GM19023 (cell line): ENCODE measurements around the gene UTP14C.
"Not testable (repeated sequence)": the region's sequence is repeated elsewhere in the genome, so short reads cannot be mapped to it uniquely, and the experiment has no call there.

ENCODE experiments used
- ATAC-seq: cut with Tn5 transposase; IDR thresholded peaks from one replicate; pipeline ENCODE4 v1.9.1; 2021; ENCODE audit warnings: mild to moderate bottlenecking, moderate library complexity; ENCODE audit not compliant: unreplicated experiment

The UTP14C gene

DNA sequence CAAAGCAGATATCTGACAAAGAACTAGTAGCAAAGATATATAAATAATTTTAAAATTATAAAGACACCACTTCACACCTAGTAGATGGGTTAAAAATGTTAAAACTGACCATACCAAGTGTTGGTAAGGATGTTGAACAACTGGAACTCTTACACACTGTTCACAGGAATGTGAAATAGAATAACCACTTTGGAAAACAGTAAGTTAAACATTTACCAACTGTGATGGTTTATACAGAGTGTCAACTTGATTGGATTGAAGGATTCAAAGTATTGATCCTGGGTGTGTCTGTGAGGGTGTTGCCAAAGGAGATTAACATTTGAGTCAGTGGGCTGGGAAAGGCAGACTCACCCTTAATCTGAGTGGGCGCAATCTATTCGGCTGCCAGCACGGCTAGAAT lies 19.2 kb downstream of the UTP14C start:
- ATAC-seq: no peak

GRCh38 chr13:52047463-52047862 lies 23.0 kb downstream of the UTP14C start:
- no peak for ATAC-seq

GRCh38 chr13:52048516-52048915 lies 24.0 kb downstream of the UTP14C start:
- no peak for ATAC-seq

DNA sequence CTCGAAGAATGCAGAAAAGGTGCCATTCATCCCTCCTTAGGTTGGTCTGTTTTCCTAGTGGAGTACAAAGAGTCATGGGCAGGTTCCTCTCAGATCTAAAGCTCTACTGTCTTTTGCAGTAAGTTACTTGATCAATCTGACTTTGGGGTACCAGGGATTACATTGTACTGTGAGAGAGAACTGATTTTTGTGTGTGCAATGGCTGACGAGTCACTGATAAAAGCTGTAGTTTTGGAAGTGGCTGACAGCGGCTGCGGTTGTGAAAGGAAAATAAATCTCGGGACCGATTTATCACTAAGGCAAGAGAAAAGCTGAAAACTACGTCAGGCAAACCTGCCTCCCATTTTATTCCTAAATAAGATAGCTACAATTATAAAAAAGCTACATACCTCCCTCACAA lies 26.9 kb downstream of the UTP14C start:
- no peak for ATAC-seq

DNA sequence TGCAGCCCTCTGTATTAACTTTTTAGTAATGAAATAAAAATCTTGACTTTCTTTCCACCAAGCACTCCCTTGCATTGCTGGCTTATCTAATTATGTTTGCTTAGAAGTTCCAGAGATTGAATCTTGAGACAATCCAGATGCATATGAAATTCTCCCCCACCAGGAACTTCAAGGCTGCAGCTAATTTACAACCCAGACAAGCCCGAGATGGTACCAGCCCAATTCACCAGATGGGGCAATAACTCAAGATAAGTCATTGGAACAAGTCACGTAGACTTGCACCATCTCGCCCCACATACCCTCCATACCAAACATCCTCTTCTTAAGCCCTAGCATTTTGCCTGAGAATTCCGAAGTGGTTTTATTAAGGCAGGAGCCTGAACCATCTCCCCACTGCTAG lies 29.0 kb downstream of the UTP14C start:
- ATAC-seq: no peak

GRCh38 chr13:52061064-52061463 lies 36.6 kb downstream of the UTP14C start:
- ATAC-seq: not testable (repeated sequence)

DNA sequence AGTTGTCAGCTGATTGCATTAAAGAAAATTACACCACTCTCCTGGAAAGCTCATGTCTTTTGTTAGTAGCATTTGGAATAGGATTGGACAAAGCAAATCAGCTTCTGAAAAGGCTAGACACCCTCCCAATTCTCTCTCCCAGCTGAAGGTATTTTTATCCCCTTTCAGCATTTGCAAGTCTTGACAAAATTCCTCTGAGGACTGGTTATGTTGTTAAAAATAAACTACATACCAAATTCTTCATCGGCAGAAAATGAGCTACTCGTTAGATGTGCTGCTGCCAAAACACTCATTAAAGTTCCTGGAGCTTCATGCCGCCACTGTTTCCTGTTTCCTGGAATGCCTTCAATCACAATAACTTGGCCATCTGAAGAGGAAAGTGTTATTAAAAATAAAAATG lies 37.1 kb downstream of the UTP14C start:
- ATAC-seq: no peak

GRCh38 chr13:52067237-52067636 lies 42.7 kb downstream of the UTP14C start:
- ATAC-seq: no peak

GRCh38 chr13:52070929-52071523 lies 46.5 kb downstream of the UTP14C start:
- no peak for ATAC-seq
